Bronchial epithelial cell (primary cell): ENCODE results near the gene SNRNP48. TPM values are rescaled to one million over a fixed set of nuclear protein-coding genes. Genes with fewer than 3 reads are reported as not detected.
A peak's percentile ranks its signal among the peaks of the same experiment; 100 is the strongest.

ENCODE experiments used
- DNase-seq: peaks from one replicate; pipeline ENCODE4 v3.0.0-alpha.2; 2010; ENCODE audit warnings: low read depth
- FAIRE-seq: peaks from 2 replicates; lab custom pipeline; 2011; peaks lifted over from hg19 to GRCh38; lab: Jason Lieb, UNC
- H3K27me3 ChIP-seq: 2 replicates; pipeline ENCODE4 v1.5.1; 2011; ENCODE audit warnings: low read length; ENCODE audit not compliant: control insufficient read depth, insufficient read depth
- H3K36me3 ChIP-seq: 2 replicates; pipeline ENCODE4 v1.5.1; 2011; ENCODE audit warnings: low read length; ENCODE audit not compliant: control insufficient read depth, insufficient read depth
- H3K4me3 ChIP-seq: 2 replicates; pipeline ENCODE4 v1.5.1; 2011; ENCODE audit warnings: mild to moderate bottlenecking, low read depth, low read length, control low read depth
- CTCF ChIP-seq: IDR thresholded peaks from 2 replicates; pipeline ENCODE4 v1.5.1; 2011; ENCODE audit warnings: mild to moderate bottlenecking, moderate library complexity, low read length, control low read depth, inconsistent platforms; ENCODE audit not compliant: insufficient read depth, severe bottlenecking
- total RNA-seq: library from RNA; depleted of rRNA; stranded (reverse); fragments of >200 nt; gene quantifications from 2 replicates; pipeline ENCODE4 v1.2.1, GENCODE V29; 2014

SNRNP48 gene
- total RNA-seq, 1 donor from 2014 or later: 10.0 TPM

GRCh38 chr6:7604506-7604905 lies 14.5 kb downstream of the SNRNP48 start:
- Histone ChIP-seq H3K4me3 (no peak overlapping the region), H3K36me3 (peaks cover 8% of the 10 kb centered on the region), H3K27me3 (no peaks in the 10 kb centered on the region)
- TF ChIP-seq CTCF: no peak
- no peak for FAIRE-seq
- no peak for DNase-seq

GRCh38 chr6:7615611-7616383 lies 25.8 kb downstream of the SNRNP48 start:
- TF ChIP-seq CTCF: peak; percentile 71
- no peak for FAIRE-seq
- Histone ChIP-seq H3K4me3 (no peak overlapping the region), H3K27me3 (no peaks in the 10 kb centered on the region), H3K36me3 (peaks cover 2% of the 10 kb centered on the region)
- DNase-seq: peak; percentile 67

- DNase-seq (peak; percentile 76), FAIRE-seq (peak; percentile 40)
- Histone ChIP-seq H3K4me3 (no peak overlapping the region), H3K27me3 (no peaks in the 10 kb centered on the region), H3K36me3 (no peaks in the 10 kb centered on the region)
- peak; percentile 42 for TF ChIP-seq CTCF
Observed at GRCh38 chr6:7617801-7618764, 28.1 kb downstream of the SNRNP48 start.

GRCh38 chr6:7621761-7622160 lies 31.8 kb downstream of the SNRNP48 start:
- H3K4me3 ChIP-seq: no peak overlapping the region
- no peak for TF ChIP-seq CTCF
- H3K36me3 ChIP-seq: no peaks in the 10 kb centered on the region
- no peak for DNase-seq
- H3K27me3 ChIP-seq: no peaks in the 10 kb centered on the region
- no peak for FAIRE-seq

GRCh38 chr6:7624796-7625710 lies 35.1 kb downstream of the SNRNP48 start:
- no peaks in the 10 kb centered on the region for H3K27me3 ChIP-seq
- no peak for FAIRE-seq
- no peak for DNase-seq
- H3K4me3 ChIP-seq: no peak overlapping the region
- H3K36me3 ChIP-seq: no peaks in the 10 kb centered on the region
- no peak for TF ChIP-seq CTCF
